ENCODE data around the gene GPR84. TPM values are rescaled to one million over a fixed set of nuclear protein-coding genes. Genes with fewer than 3 reads are reported as not detected.

GPR84 gene
- total and polyA plus RNA-seq, 2 of the 8 experiments (the other 6 are each of a cell fraction or from before 2014, with no cell fraction given): 0.09 TPM; not detected in 1

- no peak for TF ChIP-seq CHD7 (IDR thresholded peaks at IDR 0.05; ENCODE audit: insufficient replicate concordance, low read length)
- TF ChIP-seq CTBP2 (IDR thresholded peaks at IDR 0.05; ENCODE audit: borderline replicate concordance, insufficient read depth, insufficient read length, low read length): no peak
- peak; percentile 51; the same call in 1 of the 2 replicates for TF ChIP-seq YY1 (IDR thresholded peaks at IDR 0.05; ENCODE audit: low read depth, low read length)
- TF ChIP-seq CREB1 (IDR thresholded peaks at IDR 0.05): peak; percentile 69
- TF ChIP-seq EZH2 (IDR thresholded peaks at IDR 0.05; ENCODE audit: low read depth, low read length, severe bottlenecking): no peak
- 0 out of 2 replicates have a peak, but pooled peaks have one; percentile 33 for TF ChIP-seq CHD2 (IDR thresholded peaks at IDR 0.05; ENCODE audit: low read length)
- TF ChIP-seq NRF1 (IDR thresholded peaks at IDR 0.05; ENCODE audit: low read depth, low read length): no peak
- TF ChIP-seq RXRA (IDR thresholded peaks at IDR 0.05; ENCODE audit: insufficient read depth, low read depth, low read length): 0 out of 2 replicates have a peak, but pooled peaks have one; percentile 65
Measured at GRCh38 chr12:54379398-54380201, 15.3 kb upstream of the GPR84 start (continued).

Data from H1 (cell line).